ENCODE data around the gene FREY1. TPM values are rescaled to one million over a fixed set of nuclear protein-coding genes. Genes with fewer than 3 reads are reported as not detected.
"Not testable (repeated sequence)": the region's sequence is repeated elsewhere in the genome, so short reads cannot be mapped to it uniquely, and the experiment has no call there.

Gene FREY1
- total RNA-seq, 2 donors from 2014 or later = 0.61 to 1.3 TPM

DNA sequence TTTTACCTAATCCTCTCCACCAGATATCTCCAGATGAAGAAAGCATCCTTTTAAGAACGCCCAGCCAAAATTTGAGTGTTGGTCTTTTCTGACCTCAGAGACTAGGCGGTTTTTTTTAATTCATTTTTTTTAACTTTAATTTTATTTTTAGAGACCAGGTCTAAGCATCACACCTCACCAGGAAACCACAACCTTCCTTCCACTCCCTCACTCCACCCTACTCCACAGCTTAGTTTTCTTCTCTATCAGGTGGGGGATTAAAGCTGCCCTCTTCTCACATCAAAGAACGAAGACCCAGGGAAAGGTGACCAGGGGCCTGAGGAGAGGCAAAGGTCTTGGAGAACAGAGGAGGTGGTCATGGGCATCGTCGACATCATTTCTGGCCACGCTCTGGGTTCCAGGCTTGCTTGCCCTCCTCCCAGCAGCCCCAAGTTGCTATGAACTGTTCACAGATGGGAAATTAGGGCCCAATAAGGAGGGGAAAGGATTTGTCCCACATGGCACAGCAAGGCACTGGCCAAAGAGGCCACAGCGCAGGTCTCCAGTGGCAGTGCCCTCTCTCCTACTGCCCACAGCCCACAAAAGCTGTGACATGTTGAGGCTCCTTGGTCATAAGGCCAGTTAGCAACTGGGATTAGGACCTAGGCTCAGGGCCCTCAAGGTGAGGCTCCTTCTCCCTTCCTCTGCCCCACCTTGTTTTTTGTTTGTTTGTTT, 12.0 kb upstream of the FREY1 start:
- DNase-seq = peak in 1 of 2 donors; percentile 23
- intact Hi-C loops (cut with DNase I, micrococcal nuclease) = no loop called here
- no peak for ATAC-seq

DNA sequence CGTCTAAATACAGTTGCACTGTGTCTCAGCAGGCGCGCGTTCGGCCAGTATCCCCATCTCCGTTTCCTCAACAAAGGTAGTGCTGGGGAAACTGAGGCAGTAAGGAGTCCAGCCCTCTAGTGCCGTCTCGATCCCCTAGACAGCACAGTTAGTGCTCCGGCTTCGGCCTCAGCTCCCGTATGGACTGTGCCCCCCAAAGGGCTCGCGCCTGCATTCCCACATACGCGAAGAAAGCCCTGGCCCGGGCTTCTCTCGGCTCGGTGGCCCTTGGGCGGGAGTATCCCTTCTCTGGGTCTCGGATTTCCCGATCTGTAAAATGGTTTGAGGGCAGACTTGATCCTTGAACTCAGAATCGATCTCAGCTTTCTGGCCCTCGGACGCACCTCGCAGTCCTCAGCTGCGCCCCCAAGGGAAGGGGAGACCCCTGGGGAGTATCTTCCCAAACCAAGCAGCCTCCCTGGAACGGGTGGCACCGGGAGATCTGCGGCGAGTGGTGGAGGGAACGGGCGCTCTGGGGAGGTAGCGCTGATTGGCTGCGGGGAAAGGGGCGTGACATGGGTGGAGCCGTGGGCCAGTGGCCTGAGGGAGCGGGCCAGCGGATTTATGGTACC, 11.4 kb upstream of the FREY1 start:
- intact Hi-C loops (cut with DNase I, micrococcal nuclease) = no loop called here
- peak; percentile 91 for DNase-seq
- ATAC-seq = peak; percentile 75

DNA sequence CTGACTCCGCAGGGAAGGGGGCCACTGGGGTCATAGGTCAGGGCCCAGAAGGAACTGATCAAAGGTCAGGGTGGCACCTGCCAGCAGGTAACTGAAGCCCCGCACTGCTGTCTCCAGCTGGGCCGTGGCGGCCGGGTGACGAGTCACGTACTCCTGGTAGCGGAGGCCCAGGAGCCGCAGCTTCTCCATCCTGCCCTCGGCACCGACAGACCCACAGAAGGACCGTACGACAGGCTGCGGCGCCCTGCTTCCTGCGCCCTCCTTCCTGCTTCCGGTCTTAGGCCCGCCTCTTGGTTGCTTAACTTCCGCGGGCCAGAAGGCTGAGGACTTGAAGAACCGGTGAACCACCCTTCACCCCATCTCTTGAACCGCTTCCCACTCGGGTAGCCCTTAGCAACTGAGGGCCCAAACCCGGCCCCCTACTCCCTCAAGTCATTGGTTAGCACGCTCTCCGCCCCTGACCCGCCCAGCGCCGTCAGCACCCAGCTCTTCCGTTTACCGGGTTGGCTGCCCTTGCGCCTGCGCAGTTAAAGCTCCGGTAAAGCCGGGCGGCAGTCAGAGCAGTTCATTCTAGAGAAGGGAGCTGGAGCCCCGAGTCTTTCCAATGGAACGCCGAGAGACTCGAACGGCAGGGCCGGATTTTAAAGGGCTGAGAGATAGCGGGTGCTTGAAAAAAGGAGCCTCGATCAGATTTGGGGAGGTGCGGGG, 10.7 kb upstream of the FREY1 start, which contains the start of gene PEX16:
Gene PEX16, minus strand, starts transcription at position 255 of the 708 bp plus-strand sequence. Its CDS starts 66 bp downstream, at position 189.
- peak; percentile 95 to 98 for DNase-seq
- intact Hi-C loops (cut with DNase I, micrococcal nuclease) = no loop called here
- ATAC-seq = peak; percentile 86

DNA sequence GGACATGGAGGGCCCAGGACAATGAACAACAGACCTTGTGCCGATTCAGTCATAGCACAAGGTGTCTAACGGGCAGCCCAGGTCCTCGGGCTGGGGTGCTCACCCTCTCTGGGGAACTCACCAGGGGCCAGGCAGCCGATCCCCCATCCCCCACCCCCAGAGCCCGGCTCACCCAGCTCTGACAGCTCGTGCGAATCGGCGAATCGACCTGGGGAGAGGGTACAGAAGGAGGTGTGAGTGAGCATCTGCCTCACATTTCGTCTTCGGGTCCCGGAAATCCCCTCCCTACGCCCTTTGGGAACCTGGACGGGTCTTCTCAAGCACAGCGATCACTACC, 10.2 kb upstream of the FREY1 start:
- no peak for ATAC-seq
- DNase-seq = no peak
- intact Hi-C loops (cut with DNase I, micrococcal nuclease) = no loop called here

DNA sequence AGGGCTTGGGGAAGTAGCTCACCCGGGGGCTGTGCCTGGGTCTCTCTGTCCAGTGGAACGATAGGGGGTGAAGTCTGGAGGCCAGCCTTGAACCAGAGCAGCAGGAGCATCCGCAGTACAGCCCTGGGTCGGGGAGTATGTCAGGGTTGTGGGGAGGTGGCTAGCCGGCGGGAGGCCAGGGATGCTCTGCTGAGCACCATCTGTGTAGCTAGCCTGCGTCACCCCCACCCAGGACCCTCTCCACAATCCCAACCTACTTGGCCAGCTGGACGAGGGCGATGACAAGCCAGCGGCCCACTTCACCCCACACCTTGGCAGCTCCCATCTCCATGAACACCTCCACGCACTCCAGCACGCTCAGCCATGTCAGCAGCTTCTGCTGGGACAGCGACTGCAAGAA, 8.4 kb upstream of the FREY1 start:
- intact Hi-C loops (cut with DNase I, micrococcal nuclease) = no loop called here
- DNase-seq (no peak), ATAC-seq (no peak)

DNA sequence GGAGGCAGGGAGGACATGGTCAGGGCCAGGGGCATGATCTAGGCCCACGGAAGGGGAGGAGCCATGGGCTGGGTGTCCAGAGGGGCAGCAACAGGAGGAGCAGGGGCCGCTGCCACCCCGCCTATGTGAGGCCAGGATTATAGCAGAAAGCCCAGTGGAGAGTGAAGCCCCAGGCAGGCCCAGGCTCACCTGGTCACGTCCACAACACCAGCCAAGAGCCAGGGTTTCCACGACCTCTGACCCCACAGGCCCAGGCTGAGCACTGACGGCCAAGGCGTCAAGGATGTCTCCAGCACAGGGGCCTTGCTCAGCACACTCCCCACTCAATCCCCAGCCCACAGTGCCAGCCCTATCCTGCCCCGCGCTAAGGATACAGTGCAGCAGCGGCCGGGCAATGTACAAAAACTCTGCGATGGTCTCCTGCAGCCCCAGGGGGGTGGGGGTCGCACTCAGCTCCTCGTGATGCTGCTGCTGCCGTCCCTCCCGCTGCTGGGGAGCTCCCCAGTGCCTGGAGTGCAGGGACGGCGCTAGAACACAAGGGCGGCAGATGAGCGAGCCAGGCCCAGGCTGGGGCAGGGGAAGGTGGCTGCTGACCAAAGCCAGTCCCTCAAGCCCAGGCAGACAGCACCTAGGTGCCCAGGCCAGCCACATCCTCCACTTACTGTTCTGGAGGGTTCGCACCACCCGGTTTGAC, 7.0 kb upstream of the FREY1 start:
- intact Hi-C loops (cut with DNase I, micrococcal nuclease) = no loop called here
- DNase-seq (no peak), ATAC-seq (no peak)

DNA sequence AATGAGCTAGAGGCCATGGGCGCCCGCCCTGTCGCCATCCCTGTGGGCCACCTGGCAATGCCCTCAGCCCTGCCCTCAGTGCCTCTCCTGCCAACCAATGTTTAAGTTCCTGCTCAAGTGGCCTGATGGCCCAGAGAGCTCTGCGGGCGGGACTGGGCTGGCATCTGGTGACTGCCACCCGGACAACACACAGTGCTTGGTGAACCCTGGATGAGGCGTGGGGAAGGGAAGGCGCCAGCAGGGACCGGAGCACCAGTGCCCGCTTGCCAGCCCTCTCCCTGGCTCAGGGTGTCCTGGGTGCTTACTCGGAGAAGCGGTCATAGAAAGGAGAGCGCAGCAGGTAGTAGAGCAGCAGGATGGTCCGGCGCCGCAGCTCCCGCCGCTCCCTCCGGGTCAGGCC, 6.4 kb upstream of the FREY1 start:
- intact Hi-C loops (cut with DNase I, micrococcal nuclease) = no loop called here
- no peak for ATAC-seq
- no peak for DNase-seq

DNA sequence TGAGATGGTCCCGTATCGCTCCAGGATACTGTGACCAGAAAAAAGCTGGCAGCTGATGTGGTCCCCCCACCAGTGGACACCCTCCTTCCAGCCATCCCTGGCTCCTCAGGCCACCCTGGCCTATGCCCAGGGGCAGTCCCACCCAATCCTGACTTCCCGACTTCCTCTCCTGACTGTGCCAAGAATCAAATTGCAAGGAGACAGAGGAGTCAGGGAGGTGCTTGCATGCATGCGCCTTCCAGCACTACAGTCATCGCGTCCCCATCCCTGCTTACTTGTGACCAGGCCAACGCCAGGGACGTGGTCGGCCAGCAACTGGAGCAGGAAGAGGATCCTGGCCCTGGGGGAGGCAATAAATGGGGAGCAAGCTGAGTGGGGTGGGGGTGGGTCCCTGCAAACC, 3.6 kb upstream of the FREY1 start:
- ATAC-seq = no peak
- intact Hi-C loops (cut with DNase I, micrococcal nuclease) = no loop called here

DNA sequence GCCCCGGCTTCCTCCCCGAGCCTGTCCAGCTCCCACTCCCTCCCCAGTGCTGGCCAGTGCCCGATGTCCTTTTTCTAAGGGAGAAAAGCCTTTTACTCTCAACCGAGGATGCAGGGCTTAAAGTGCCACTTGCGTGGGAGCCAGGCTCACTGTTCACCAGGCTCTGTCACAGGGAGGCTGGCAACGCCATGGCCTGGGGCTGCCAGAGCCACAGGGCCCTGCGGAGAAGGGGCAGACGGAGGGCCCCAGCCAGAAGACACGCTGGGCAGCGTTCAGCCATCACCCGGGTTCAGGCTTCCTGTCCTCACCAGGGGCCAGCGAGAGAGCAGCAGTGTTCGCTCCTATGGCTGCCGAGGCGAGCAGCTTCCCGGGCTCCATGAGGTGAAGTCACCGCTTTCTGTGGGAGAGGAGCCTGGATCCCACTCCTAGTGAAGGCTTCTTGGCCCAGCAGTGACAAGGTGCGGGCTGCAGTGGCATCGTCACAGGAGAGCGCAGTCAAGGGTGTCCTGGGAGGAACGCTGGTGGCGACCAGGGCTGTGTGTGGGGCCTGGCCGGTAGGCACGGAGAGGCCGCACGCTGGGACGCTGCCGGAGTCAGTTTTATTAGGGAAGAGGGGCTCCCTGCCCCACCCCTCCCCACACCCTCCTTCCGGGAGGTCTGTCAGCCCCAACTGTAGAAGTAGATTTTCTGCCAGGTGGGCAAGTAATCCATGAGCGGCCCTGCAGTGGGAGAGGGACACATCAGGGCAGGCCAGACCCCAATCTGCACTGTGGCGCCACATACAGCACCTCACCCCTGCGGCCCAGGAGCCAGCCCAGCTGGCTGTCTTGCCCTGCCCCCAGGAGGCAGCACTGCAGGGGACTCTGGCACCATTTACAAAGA, 2.8 kb upstream of the FREY1 start:
- ATAC-seq (no peak), DNase-seq (no peak)
- intact Hi-C loops (cut with DNase I, micrococcal nuclease) = no loop called here

More for the DNA sequence above, 3.6 kb upstream of the FREY1 start:
- DNase-seq = no peak

DNA sequence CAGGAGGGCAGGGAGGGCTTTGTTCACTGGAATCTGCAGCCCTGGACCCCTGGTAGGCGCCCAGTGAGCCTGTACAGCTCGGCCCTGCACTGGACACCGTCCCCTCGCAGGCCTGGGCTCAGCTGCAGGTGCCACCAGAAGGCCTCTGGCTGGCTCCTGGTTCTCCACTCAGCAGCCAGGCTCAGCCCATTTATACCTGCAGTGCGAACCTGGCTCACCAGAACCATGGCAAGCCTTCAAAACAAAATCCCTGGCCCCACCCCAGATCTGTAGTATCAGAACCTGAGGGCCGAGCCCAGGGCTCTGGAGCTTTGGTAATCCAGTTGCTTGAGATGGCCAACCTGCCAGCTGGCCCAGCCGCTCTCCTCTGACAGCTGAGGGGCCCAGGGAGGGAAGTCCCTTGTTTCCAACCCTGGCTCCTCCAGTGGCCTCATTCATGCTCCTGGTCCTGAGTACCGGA, 870 bp upstream of the FREY1 start:
- DNase-seq = no peak
- intact Hi-C loops (cut with DNase I, micrococcal nuclease) = no loop called here
- ATAC-seq = no peak

DNA sequence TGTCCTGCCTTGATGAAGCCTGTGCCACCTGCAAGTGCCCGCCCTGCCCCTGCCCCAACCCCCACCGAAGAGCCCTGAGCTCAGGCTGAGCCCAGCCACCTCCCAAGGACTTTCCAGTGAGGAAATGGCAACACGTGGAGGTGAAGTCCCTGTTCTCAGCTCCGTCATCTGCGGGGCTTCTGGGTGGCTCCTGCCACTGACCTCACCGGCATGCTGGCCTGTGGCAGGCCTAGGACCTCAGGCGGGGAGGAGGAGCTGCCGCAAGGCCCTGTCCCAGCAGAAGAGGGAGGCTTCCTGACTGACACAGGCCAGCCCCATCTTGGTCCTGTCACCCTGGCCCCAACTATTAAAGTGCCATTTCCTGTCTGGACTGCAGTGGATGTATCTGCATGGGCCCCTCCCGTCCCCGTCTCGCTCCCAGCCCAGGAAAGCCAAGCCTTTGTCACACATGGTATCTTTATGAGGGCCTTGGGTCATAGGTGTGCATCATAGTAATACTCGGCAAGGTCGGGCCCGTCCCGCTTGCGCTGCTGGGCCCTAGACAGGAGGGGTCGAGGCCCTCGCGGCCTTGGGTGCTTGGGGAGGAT, 882 bp downstream of the FREY1 start:
- DNase-seq (peak; percentile 28 to 68), ATAC-seq (peak; percentile 70)
- intact Hi-C loops (cut with DNase I, micrococcal nuclease) = no loop called here

DNA sequence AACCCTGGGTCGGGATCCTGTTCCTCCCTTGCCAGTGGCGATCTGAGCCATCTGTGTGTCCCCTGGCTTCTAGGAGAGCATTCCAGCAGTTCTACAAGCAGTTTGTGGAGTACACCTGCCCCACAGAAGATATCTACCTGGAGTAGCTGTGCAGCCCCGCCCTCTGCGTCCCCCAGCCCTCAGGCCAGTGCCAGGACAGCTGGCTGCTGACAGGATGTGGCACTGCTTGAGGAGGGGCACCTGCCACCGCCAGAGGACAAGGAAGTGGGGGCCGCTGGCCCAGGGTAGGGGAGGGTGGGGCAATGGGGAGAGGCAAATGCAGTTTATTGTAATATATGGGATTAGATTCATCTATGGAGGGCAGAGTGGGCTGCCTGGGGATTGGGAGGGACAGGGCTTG, 1.5 kb downstream of the FREY1 start:
- intact Hi-C loops (cut with DNase I, micrococcal nuclease); DNase-seq: not testable (repeated sequence)
- peak; percentile 23 for ATAC-seq

DNA sequence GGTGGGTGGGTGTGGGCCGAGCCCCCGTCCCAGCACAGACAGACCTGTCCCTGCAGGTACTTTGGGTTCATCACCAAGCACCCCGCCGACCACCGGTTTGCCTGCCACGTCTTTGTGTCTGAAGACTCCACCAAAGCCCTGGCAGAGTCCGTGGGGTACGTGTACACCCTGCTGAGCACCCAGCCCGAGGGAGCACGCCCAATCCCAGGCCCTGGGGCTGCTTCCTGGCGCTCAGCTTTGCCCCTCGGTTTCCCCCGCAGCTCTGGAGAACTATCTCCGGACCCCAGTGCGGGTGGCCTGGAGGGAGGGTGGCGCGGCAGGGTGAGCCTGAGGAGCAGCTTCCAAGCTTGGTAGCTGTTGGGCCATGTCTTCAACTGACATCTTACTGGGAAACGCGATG, 2.0 kb downstream of the FREY1 start:
- intact Hi-C loops (cut with DNase I, micrococcal nuclease) = no loop called here
- DNase-seq = no peak
- ATAC-seq = no peak

DNA sequence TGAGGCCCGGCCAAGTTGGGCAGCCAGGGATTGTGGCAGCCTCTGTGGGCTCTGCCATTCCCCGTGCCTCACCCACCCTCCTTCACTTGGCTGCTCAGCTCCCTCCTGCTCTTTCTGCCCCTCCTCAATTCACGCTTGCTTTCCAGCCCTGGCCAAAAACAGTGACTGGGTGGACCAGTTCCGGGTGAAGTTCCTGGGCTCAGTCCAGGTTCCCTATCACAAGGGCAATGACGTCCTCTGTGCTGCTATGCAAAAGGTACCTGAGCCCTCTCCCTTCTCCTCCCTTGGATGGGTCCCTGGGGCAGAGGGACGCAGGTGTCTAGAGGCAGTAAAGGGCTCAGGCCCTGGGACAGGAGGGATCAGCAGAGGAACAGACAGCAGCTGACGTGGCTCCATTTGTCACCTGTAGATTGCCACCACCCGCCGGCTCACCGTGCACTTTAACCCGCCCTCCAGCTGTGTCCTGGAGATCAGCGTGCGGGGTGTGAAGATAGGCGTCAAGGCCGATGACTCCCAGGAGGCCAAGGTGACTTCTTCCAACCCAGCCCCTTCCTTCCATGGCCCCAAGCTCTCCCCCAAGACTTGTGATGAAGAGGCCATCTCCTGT, 2.7 kb downstream of the FREY1 start:
- intact Hi-C loops (cut with DNase I, micrococcal nuclease) = no loop called here
- DNase-seq (peak in 1 of 2 donors; percentile 30), ATAC-seq (peak; percentile 33)

DNA sequence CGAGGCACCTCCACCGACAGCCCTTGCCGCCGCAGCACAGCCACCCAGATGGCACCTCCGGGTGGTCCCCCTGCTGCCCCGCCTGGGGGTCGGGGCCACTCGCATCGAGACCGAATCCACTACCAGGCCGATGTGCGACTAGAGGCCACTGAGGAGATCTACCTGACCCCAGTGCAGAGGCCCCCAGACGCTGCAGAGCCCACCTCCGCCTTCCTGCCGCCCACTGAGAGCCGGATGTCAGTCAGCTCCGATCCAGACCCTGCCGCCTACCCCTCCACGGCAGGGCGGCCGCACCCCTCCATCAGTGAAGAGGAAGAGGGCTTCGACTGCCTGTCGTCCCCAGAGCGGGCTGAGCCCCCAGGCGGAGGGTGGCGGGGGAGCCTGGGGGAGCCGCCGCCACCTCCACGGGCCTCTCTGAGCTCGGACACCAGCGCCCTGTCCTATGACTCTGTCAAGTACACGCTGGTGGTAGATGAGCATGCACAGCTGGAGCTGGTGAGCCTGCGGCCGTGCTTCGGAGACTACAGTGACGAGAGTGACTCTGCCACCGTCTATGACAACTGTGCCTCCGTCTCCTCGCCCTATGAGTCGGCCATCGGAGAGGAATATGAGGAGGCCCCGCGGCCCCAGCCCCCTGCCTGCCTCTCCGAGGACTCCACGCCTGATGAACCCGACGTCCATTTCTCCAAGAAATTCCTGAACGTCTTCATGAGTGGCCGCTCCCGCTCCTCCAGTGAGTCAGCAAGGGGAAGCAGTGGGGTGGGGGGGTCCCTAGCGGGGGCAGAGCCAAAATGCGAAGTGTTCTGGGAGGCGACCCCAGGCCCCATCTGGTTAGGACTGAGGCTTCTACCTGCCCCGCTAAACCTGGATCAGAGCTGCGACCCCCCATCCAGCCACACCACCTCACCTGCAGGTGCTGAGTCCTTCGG, 4.4 kb downstream of the FREY1 start:
- ATAC-seq (no peak), DNase-seq (no peak)
- intact Hi-C loops (cut with DNase I, micrococcal nuclease) = no loop called here

DNA sequence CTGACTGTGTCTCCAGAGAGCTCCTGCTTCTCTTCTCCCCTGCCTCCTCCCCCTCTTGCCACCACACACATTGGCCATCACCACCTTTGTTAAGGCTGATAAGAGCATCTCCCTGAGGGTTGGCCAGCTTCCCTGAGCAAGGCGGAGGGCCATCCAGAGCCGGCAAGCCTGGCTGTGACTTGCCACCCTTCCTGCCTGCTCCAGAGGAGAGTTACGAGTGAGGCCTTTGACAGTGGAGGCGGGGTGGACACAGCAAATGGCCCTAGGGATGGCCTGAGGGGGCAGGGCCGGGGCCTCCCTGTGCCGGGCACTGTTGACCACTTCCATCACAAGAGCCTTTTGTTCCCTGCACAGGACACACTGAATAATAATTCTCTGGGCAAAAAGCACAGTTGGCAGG, 5.4 kb downstream of the FREY1 start:
- ATAC-seq (no peak), DNase-seq (no peak)
- intact Hi-C loops (cut with DNase I, micrococcal nuclease) = no loop called here

Measured in left colon (tissue), 2 donors.